ENCODE data around the gene ATP8B1.
"Not testable (repeated sequence)": the region's sequence is repeated elsewhere in the genome, so short reads cannot be mapped to it uniquely, and the experiment has no call there.

Gene ATP8B1

DNA sequence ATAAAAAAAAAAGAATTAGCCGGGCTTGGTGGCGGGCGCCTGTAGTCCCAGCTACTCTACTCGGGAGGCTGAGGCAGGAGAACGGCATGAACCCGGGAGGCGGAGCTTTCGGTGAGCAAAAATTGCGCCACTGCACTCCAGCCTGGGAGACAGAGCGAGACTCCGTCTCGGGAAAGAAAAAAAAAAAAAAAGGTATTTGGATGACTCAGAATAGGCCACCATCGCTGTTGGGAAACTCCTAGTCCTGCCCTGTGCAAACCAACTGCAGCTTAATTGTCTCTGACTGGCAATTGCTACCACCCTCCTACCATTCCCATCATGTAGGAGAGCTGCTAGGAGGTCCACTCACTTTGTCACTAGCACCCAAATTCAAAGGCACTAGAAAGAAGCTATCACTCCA lies 43.5 kb downstream of the ATP8B1 start:
- no peak for DNase-seq

DNA sequence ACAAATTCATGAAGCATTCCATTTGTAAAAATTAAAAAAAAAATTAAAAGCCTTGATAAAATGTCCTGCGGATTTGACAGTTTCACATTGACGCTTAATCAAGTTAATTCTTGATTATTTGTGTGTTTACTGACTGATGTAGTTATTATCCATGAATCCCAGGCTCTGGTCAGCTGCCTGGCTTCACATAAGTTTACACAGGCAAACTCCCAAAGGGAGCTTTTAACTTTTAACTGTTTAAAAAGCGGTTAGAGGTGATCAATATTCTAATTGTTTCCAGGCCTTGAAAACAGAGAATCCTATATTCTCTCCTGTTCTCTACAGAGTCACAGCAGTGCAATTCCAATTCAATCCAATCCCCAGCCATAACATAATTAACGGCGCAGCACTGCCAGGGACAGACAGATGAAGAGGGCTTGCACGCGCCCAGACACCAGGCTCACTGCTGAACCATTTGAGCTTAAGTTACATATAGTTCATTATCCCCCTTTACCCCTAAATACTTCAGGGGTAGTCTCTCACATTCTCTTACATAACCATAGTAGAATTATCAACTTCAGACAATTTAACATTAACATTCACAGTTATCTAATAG lies 47.5 kb downstream of the ATP8B1 start:
- DNase-seq = no peak

DNA sequence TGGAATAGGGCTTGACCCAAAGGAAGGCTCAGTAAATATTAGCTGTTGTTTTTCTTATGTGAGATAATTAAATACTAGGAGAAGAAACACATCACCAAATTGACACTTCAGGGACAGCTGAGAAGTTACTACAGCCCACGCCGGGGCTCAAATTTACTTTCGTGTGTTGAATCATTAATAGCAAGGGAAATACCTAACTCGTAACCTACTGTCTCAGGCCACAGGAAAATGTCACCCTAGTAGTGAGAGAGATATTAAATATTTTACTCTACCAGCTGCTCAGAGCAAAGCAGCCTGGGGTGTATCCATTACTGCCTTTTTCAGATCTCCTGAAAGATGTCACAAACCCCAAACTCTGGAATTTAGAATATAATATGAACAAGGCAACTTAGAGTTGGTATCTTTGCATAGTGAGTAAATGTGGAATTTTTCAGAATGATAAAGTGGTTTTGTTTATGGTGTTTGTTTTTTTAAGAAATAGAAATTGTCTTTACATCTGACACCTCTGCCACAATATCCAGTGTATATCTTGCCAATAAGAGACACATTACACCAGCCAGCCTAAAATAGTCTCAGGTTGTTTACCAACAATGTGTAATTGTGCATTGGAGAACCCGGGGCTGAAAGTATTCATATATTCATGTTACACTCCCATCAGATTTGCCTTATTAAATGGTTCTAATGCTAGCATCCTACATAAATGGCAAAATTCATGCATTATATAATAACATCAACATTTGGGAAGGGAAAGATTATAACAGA lies 48.4 kb downstream of the ATP8B1 start:
- no peak for DNase-seq

DNA sequence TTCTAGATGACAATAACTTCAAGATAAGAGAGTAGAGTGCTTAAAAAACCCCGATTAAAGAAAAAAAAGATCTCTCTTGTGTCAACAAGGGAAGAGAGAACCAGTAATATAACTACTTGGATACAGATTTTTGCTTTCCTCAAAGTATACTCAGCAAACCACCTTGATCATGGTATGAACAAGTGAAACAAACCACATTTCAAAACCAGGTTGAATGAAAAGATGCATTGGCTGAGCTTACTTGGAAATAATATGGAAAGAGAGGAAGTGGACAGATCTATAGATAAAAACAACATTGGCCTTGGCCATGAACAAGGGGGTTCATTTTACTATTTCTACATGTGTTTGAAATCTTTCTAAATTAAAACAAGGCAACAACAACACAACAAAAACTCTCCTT lies 50.1 kb downstream of the ATP8B1 start:
- no peak for DNase-seq

DNA sequence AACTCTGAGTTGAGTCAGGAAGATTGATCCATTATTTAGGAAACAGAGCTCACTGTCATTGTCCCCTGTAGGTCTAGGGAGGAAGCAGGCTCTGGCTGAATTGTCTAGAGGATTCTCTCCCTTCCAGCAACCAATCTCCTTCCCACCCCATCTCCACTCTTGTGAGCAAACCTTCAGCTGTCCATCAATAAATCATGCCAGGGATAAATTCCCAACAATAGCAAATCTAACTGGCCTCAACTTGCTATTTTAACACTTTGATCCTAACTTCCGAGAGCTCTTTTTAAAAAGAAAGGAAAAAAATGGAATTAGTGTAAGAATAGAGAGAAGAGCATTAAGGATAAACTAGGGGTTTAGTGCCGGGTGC lies 53.5 kb downstream of the ATP8B1 start:
- DNase-seq = no peak

DNA sequence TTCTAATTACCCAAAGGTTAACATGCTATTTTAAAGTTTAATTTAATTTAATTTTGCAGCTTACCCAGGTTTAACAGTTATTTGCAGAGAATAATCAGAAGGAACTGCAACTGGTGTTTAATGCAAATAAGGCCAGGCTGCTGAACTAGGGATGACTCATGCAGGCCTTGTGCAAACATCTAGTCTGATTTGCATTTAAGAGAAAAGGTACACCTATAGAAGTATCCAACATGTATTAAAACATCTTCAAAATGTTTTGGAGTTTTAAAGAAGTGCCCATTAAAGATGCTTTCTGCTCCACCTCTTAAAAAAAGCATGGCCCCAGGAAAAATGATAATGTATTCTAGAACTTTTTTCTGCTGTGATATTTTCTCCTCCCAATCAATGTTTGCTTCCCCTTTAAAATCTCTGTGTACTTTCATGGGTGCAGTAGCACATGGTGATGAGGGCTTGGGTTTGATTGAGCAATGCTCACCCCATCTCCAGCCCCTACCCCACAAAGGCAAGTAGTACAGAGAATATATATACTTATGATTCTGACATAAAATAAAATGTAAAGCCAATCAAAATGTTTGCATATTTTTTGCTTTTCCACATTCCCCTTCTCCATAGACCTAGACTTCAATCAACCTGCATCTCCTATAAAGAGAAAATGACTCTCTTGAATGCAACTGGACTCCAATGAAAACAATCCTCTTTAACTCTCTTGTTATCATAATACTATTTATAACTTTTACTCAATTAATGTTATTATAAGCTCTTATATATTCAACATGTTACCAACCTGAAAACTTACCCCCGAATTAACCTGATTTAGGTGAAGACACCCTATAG lies 54.1 kb downstream of the ATP8B1 start:
- DNase-seq = no peak

DNA sequence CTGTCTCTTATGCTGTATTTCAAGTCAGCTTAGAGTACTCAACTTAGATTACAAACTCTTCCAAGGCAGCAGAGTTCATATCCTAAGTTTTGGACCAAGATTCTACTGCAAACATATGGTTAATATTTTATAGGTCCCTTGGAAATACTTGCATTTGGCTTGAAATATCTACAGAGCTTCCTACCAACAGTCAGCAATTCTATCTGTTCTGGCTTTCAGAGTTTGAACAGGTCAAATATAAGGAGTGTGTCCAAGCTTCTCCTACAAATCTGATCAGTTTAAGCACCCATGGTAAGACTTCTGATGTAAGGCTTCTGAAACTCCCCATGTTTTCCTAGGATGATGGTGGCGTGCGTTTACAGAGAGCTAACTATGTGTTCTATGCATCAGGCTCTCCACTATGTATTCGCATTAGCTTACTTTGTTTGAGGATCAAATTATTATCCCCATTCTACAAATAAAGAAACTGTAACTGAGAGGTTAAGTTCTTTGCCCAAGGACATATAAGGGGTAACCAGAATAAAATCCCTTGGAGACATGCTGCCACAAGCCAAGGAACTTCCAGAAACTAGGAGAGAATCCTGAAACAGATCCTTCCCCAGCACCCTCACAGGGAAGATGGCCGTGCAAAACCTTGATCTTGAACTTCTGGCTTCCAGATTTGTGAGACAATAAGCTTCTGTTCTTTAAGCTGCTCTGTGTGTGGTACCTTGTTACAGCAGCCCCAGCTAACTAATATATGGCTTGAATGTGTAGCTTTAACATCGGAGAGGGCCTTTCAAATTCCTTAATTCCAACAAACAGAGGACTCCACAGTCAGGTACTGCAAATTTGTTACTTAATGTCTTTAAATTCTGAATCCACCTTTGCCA lies 55.1 kb downstream of the ATP8B1 start:
- DNase-seq = no peak

DNA sequence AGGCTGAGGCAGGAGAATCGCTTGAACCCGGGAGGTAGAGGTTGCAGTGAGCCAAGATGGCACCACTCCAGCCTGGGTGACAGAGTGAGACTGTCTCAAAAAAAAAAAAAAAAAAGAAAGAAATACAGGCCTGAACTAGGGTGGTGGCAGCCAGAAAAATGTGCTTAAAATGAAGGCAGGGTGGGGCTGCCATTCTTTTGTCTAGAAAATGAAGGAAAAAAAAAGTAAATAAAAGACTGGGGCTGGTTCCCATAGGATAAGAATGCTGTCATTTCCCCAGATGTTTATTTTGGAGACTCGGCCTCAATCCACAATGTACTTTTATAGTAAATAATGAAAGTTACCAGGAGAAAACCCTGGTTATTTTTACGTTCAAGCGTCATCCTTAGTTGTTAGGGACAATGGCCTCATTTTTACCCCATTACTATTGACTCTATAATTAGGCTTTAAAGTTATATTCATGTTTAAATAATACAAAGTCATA lies 58.9 kb downstream of the ATP8B1 start:
- no peak for DNase-seq

DNA sequence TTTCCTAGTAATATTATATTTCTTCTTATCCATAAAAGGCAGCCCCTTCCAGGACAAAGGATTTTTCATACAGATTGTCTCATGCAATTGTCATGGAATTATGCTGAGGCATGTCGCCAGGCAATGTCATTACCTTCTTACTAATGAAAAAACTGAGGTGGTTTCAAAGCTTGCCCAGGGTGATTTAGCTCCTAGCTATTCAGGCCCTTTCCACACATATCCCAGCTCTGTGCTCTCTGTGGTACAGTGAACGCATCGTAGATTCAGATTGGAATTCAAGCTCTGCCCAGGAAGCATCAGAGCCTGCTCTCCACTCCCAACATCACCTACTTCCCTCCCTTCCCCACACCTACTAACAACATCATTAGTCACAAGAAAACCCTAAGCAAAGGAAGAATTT lies 60.1 kb downstream of the ATP8B1 start:
- DNase-seq = no peak

DNA sequence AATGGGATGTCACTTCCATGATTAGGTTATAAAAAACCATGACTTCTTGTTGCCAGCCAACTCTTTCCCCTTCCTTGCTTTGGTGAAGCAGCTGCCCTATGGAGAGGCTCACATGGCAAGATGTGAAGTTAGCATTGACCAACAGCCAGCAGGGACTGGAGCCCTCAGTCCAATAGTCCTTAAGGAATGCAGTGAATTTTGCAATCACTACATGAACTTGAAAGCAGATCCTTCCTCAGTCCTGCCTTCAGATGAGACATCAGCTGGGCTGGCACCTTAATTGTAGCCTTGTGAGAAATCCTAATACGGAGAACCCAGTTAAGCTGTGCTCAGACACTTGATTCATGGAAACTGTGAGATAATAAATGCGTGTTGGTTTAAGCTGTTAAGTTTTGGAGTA lies 61.8 kb downstream of the ATP8B1 start:
- DNase-seq = no peak

DNA sequence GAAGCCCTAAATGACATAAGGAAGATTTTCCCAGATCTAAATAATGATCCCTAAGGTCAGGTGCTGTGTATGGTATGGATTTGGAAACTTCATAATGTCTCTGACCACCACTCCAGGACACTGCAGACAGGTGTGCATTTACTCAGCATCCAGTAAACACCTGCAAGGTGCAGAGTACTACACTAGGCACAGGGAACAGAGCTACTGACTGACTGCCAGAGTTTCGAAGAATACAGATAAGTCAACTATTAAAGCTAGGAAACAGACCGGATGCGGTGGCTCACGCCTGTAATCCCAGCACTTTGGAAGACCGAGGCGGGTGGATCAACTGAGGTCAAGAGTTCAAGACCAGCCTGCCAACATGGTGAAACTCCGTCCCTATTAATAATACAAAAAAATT lies 65.0 kb downstream of the ATP8B1 start:
- no peak for DNase-seq

DNA sequence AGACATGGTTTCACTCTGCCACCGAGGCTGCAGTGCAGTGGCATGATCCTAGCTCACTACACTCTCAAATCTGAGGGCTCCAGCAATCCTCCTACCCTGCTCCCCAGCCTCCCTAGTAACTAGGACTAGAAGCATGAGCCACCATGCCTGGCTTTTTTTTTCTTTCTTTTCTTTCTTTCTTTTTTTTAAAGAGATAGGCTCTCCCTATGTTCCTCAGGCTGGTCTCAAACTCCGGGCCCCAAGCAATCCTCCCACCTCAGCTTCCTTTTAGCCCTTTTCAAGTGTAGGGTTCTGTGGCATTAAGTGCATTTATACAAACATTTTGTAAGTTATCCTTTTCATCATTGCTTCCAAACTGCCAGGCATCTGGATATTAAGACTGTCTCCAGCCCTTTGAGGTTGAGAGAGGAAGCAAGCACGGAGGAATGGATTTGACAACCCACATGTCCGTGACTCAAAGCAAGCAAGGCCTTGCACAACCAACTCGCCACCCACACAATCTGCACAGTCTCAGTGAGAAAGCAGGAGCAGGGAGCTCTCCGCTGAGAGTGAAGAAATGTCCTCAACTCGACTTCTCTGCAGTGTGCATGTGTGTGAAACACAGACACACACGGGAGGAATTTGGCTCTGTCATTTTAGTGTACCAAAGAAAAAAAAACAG lies 65.6 kb downstream of the ATP8B1 start:
- DNase-seq = no peak

DNA sequence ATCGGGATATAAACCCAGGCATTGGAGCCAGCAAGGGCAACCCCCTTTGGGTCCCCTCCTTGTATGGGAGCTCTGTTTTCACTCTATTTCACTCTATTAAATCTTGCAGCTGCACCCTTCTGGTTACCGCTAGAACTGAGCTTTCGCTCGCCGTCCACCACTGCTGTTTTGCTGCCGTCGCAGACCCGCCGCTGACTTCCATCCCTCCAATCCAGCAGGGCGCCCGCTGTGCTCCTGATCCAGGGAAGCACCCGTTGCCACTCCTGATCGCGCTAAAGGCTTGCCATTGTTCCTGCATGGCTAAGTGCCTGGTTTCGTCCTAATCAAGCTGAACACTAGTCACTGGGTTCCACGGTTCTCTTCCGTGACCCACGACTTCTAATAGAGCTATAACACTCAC lies 68.1 kb downstream of the ATP8B1 start:
- not testable (repeated sequence) for DNase-seq

DNA sequence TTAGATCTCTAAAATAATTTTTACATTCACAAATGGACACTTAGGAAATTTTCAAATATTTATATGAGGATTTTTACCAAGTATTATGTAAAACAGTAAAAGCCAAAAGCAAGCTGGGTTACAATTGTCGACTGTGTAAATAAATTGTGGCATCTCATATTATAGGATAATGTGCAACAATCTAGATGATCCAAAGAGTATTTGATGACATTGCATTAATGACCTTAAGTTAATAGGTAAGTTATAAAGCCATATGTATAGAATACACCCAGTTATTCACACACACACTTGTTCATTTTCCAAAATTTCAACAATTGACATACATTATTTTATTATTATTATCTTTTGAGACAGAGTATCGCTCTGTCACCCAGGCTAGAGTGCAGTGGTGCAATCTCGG lies 69.3 kb downstream of the ATP8B1 start:
- no peak for DNase-seq

DNA sequence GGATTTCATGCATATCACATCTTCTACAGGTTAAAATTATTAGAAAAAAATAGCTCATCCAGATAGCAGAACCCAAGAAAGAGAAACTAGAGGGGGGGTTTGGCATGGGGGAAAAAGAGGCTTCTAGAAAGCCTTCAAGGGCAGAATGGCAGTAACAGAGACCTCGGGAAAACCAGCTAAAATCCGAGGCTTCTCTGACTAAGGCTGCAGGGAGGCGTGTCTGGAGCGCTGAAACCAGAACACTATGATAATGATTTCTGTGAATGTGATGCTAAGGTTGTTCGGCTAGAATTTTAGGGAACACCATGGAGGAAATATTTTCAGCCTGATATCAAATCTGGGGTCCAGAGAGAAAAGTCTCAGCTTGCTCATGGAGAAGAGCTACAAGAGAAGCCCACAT lies 73.0 kb downstream of the ATP8B1 start:
- DNase-seq = no peak

DNA sequence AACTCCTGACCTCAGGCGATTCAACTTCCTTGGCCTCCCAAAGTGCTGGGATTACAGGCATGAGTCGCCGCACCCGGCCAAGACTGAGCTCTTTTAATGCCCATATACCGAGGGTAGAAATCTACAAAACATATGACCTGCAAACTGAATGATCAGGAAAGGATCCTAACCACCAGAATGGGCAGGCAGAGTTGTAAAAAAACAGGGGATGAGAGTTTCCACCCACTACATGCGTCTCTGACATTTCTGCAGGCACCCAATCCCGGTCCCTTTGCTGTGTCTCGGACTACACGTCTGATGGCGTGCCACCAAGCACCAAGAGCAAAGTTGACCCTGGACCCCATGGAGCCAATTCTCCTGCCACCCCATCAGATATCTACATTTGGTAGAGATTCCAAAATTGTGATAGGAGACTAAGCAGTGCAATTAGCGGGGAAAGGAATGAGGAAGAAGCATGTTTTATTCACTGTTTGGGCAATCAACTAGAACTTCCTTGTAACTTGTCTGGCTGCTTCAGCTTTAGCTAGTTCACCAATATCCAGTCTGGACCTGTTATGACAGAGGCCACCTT lies 74.1 kb downstream of the ATP8B1 start:
- no peak for DNase-seq

DNA sequence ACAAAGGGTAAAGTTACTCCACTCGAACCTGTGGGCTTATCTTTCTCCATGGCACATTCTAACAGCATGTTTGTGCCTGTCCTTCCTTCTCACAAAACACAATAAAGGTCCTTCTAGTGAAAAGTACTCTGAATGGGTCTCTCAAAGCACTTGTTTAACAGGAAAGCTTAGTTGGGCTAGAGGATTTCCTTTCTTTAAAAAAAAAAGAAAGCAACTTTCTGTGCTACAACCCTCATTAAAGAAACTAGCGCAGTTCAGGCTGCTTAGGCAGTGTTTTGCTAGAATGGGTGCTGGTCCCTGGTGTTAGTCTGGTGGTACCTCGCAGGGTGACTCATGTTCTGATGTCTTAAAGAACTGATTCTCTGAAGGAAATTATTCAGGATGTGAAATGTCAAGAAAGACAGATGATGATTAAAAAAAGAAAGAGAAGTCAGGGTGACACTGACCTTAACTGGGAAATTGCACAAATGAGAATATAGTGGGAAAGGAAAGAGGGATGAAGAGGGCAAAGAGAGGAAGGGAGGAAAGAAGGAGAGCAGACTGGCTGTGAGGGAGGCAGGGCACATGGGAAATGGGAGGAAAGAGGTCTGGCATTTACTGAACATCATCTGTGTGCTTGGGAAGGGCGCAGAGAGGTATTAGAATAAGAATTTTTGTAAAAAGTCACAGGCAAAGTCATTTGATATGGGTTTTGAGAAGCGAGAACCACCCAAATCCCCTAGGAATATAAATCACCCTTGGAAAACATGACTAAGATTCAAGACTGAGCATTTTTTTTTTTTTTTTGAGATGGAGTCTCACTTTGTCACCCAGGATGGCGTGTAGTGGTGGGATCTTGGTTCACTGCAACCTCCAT lies 74.9 kb downstream of the ATP8B1 start:
- no peak for DNase-seq

DNA sequence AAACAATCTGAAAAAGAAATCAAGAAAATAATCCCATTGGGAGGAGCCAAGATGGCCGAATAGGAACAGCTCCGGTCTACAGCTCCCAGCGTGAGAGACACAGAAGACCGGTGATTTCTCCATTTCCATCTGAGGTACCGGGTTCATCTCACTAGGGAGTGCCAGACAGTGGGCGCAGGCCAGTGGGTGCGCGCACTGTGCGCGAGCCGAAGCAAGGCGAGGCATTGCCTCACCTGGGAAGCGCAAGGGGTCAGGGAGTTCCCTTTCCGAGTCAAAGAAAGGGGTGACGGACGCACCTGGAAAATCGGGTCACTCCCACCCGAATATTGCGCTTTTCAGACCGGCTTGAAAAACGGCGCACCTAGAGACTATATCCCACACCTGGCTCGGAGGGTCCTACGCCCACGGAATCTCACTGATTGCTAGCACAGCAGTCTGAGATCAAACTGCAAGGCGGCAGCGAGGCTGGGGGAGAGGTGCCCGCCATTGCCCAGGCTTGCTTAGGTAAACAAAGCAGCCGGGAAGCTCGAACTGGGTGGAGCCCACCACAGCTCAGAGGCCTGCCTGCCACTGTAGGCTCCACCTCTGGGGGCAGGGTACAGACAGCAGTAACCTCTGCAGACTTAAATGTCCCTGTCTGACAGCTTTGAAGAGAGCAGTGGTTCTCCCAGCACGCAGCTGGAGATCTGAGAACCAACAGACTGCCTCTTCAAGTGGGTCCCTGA lies 83.7 kb downstream of the ATP8B1 start:
- DNase-seq = not testable (repeated sequence)

DNA sequence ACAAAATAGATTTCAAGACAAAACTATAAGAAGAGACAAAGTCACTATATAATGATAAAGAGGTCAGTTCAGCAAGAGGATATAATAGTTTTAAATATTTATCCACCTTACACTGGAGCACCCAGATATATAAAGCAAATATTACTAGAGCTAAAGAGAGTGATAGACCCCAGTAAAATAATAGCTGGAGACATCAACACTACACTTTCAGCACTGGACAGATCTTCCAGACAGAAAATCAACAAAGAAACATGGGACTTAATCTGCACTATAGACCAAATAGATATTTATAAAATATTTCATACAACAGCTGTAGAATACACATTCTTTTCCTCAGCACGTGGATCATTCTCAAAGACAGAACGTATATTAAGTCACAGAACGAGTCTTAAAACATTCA lies 86.6 kb downstream of the ATP8B1 start:
- DNase-seq = no peak

DNA sequence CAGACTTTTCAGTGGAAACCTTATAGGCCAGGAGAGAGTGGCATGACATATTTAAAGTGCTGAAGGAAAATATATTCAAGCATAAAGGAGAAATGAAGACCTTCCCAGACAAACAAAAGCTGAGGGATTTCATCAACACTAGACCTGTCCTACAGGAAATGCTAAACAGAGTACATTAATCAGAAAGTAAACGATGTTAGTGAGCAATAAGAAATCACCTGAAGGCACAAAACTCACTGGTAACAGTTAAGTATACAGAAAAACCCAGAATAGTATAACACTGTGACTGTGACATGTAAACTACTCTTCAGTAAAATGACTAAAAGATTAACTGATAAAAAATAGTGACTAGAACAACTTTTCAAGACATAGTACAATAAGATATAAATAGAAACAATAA lies 87.4 kb downstream of the ATP8B1 start:
- no peak for DNase-seq
